Measurements from ENCODE around the gene CA12. TPM values are rescaled to one million over a fixed set of nuclear protein-coding genes. Genes with fewer than 3 reads are reported as not detected.

Gene CA12
- total and polyA plus RNA-seq, 10 of the 15 experiments (the other 5 are each of a cell fraction or from before 2014, with no cell fraction given) = 0.03 to 0.10 TPM; not detected in 8

DNA sequence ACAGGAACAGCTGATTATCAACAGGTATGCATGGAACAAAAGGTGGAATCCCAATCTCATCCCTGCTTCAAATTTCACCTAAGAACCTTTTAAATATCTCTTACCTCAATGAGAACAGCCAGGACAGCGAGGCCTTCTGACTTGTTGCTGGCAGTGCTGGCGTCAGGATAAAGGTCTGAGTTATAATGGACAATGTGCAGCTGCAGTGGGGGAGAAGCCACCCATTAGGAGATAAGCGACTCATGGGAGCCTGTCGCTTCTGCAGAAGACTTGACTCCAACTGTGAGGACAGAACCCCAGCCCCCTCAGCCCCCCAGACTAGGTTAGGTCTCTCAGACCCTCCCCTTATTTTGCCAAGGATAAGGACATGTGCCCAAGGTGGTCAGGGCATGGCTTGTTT, 39.7 kb downstream of the CA12 start (continued):
- TF ChIP-seq, protein P1, sequence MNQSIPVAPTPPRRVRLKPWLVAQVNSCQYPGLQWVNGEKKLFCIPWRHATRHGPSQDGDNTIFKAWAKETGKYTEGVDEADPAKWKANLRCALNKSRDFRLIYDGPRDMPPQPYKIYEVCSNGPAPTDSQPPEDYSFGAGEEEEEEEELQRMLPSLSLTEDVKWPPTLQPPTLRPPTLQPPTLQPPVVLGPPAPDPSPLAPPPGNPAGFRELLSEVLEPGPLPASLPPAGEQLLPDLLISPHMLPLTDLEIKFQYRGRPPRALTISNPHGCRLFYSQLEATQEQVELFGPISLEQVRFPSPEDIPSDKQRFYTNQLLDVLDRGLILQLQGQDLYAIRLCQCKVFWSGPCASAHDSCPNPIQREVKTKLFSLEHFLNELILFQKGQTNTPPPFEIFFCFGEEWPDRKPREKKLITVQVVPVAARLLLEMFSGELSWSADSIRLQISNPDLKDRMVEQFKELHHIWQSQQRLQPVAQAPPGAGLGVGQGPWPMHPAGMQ (IDR thresholded peaks at IDR 0.05; ENCODE audit: borderline replicate concordance) = no peak
- TF ChIP-seq NRF1 (conservative IDR thresholded peaks at IDR 0.05; ENCODE audit: low read depth, low read length) (no peak), ZZZ3 (IDR thresholded peaks at IDR 0.05; ENCODE audit: control insufficient read depth, insufficient read length, low read depth) (no peak)

DNA sequence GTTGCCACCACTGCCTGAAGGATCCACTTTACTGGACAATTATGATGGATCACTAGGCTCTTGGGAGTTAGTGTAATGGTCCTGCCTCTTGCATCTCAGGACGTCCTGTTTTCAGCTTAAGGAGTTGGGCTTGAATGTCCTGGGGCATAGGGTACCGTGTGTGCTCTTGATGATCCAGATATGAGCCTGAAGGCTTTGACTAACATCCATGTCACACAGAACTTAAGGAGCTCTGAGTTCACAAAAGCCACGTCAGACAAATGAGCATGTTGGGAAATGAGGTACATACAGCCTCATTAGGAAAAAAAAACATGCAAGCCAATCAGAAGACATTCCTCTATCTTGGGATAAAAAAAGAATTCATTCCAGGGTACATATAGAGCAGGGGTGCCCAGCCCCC, 40.8 kb downstream of the CA12 start:
- ChIA-PET POLR2A (interaction anchor here (1.4 kb wide), 1 partner anchor 17 kb away, joined by 4 read pairs; no protein-coding TSS in a partner anchor), RAD21 (ENCODE audit: unreplicated experiment) (interaction anchor here (1.3 kb wide), 1 partner anchor 8 kb away, joined by 3 read pairs; no protein-coding TSS in a partner anchor)

More for the DNA sequence above, 40.8 kb downstream of the CA12 start:
- ATAC-seq (no peak), FAIRE-seq (no peak), DNase-seq (ENCODE audit: low read depth, low spot score) (no peak)
- H3K4me1 ChIP-seq (ENCODE audit: control insufficient read depth, insufficient read depth, low read length) = no peaks in the 10 kb centered on the region
- ChIA-PET CTCF (interaction anchor here (1.9 kb wide), 1 partner anchor 126 kb away, joined by 6 read pairs; no protein-coding TSS in a partner anchor), SMC1A (ENCODE audit: uncharacterized antibody, unreplicated experiment) (interaction anchor here (0.7 kb wide), 1 partner anchor 16 kb away, joined by 3 read pairs; no protein-coding TSS in a partner anchor)
- no peak overlapping the region for H3K4me2 ChIP-seq (ENCODE audit: control insufficient read depth, insufficient read depth)
- H3K79me2 ChIP-seq (ENCODE audit: control insufficient read depth, insufficient read depth, low read length) = no peaks in the 10 kb centered on the region
- no peak overlapping the region for H3K27ac ChIP-seq (ENCODE audit: control insufficient read depth, insufficient read depth)
- H4K20me1 ChIP-seq (ENCODE audit: control insufficient read depth, insufficient read depth) = no peaks in the 10 kb centered on the region
- BruUV-seq (replicated peaks) = no TSS peak
- 51% methylated on average over 3 of the region's 3 CpGs for WGBS (ENCODE audit: insufficient coverage, insufficient replicate concordance, low lambda C conversion rate, missing lambda C conversion rate)
- no peak overlapping the region for H3K4me3 ChIP-seq
- H3K27me3 ChIP-seq (replicated peaks in 1 of 2; ENCODE audit: control insufficient read depth in 2 of 2, insufficient read depth in 2 of 2, low read length in 1 of 2) = peaks cover 0 to 1% of the 10 kb centered on the region in 2 experiments; a peak in 1 of 4 replicates
- TF ChIP-seq POLR2AphosphoS2 (IDR thresholded peaks at IDR 0.05; ENCODE audit: low read depth, low read length) = no peak
- TF ChIP-seq NFXL1 (IDR thresholded peaks at IDR 0.05; ENCODE audit: borderline replicate concordance) = no peak
- TF ChIP-seq ASH2L (IDR thresholded peaks at IDR 0.05; ENCODE audit: borderline replicate concordance, low read depth) = no peak
- TF ChIP-seq NR2C2 (IDR thresholded peaks at IDR 0.05; ENCODE audit: borderline replicate concordance, control insufficient read depth, insufficient read length, low read depth) = no peak
- TF ChIP-seq, protein P2, sequence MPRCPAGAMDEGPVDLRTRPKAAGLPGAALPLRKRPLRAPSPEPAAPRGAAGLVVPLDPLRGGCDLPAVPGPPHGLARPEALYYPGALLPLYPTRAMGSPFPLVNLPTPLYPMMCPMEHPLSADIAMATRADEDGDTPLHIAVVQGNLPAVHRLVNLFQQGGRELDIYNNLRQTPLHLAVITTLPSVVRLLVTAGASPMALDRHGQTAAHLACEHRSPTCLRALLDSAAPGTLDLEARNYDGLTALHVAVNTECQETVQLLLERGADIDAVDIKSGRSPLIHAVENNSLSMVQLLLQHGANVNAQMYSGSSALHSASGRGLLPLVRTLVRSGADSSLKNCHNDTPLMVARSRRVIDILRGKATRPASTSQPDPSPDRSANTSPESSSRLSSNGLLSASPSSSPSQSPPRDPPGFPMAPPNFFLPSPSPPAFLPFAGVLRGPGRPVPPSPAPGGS (IDR thresholded peaks at IDR 0.05; ENCODE audit: borderline replicate concordance, insufficient read depth, low read depth, low read length, poor library complexity, severe bottlenecking) = no peak
- no peak for TF ChIP-seq IKZF1 (conservative IDR thresholded peaks at IDR 0.05)
- no peak for TF ChIP-seq POU2F2 (IDR thresholded peaks at IDR 0.05; ENCODE audit: borderline replicate concordance, low read depth, low read length)
- no peak overlapping the region for H3K9ac ChIP-seq (ENCODE audit: control insufficient read depth, insufficient read depth, low read length)
- H2AFZ ChIP-seq (ENCODE audit: control insufficient read depth, low read depth, low read length) = no peak overlapping the region
- in situ Hi-C loops (cut with MboI) (no loop called here), intact Hi-C loops (cut with micrococcal nuclease; ENCODE audit: unreplicated experiment) (no loop called here)
- H3K36me3 ChIP-seq (ENCODE audit: control insufficient read depth in 2 of 2, insufficient read depth in 2 of 2, low read length in 1 of 2) = no peaks in the 10 kb centered on the region
- no peaks in the 10 kb centered on the region for H3K9me3 ChIP-seq (replicated peaks; ENCODE audit: control insufficient read depth, insufficient read depth, low read length)
